Activated CD4-positive, alpha-beta T cell treated with anti-CD3 and anti-CD28 coated beads, Interleukin-2, amount 50 U/mL, for 24 hours (primary cell): Measurements from ENCODE around the gene MEG3.

Source experiments
- DNase-seq, 2 donors: peaks; one replicate each; pipeline ENCODE4 v3.0.0-alpha.2; 2020; ENCODE audit warnings: low read depth in 1 of 2, low spot score in 1 of 2

MEG3 gene

DNA sequence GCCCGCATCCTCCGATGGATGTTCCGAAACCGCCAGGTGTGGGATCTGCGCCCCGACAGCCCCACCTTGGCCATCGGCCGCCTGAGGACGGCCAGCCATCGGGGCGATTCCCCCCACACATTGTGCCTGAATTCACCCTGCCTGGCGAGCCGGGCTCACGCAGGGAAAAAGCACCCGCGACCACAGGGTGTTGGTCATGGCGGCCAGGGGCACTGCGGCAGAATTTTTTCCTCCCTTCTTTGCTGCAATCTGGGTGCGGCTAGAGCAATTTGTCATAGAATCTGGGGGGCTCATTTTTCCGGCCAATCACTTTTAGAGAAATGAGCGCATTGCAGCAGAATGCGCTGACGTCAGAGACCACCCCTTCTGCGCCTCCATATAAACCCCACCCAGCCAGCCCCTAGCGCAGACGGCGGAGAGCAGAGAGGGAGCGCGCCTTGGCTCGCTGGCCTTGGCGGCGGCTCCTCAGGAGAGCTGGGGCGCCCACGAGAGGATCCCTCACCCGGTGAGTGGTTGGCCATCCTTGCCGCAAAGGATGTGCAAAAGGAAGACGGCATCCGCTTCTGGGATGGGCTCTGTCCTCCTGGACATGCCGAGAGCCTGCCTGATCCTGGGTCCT is at the start of gene MEG3:
MEG3 (plus strand) TSS at position 406 of the 619 bp plus-strand sequence.
- no peak for DNase-seq

DNA sequence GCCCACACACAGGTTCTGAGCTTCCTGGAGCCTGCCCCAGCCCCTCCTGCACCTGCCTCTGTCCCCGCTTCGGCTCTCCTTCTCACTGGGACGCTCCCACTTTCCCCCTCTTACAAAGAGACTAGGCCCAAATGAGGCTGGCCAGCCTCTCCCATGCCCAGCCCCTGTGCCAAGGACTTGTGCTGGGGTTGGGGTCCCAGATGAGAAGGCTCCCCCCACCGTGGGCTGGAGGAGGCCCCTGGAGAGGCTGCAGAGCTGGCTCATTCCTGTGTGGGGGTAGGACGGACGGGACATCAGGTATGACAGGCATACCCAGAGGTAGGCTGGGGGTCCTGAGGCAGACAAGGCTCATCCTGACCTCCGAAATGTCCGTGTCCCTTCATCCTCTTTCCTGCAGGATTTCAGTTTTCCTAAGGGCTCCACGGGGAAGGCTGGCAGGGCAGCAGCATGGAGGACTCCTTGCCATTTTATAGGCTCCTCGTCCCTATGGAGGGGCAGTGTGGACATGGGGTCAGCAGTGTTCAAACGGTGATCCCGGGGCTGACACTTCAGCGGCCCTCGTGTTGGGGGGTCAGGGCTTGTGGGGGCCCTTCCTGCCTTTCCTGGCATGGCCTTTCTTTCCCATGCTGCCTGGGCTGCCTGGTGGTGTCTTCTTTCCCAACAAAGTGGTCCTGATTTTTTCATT is 49.1 kb upstream of the MEG3 start:
- DNase-seq, result no peak

DNA sequence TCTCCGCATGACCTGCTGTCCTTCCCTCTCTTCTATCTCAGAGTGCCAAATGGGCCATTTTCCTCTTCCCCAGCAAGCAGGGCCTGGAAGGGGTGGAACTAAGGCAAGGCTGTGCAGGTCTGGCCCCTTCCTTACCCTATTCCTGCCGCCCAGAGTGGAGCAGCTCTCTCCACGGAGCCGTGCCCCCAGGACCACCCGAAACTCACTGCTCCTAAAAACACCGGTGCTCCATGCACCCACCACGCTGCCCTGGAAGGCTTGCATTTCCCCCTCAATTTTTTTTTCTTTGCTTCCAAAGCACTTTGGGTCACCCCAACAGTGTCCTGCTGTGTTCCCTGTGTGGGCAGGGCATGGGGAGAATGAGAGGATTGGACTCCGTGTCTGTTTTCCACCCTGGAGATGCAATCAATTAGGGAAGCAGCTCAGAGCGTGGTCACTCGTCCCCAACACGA is 48.5 kb upstream of the MEG3 start:
- DNase-seq, result no peak

DNA sequence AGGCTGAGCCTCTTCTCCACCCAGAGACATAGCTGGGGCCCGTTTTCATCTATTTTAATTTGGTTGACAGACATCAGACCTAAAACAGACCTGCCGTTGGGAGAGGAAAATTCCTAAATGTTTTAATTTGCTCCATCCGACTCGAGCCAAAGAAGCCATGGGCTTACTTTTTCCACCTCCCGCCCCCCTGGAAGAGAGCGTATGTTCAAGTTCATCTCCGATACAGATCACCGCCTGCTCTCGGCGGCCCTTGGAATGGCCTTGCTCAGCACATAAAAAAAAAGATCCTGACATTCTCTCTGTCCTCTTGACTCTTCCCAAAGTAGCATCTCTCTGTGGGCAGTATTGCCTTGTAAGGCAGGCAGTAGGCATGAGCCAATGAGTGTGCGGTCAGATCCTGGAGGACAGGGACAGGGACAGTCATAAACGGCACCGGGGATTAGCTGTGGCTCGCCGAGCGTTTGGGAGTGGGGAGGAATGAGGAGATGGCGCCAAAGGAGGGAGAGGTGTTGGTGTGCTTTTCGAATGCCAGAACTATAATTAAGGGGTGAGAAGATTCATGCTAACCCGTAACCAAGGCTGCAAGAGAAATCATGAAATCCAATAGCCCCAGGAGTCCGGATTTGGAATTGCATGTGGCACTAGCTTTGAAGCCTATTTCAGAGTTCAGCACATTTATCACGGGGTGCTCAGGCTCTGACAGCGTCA is 47.9 kb upstream of the MEG3 start:
- DNase-seq, result no peak

DNA sequence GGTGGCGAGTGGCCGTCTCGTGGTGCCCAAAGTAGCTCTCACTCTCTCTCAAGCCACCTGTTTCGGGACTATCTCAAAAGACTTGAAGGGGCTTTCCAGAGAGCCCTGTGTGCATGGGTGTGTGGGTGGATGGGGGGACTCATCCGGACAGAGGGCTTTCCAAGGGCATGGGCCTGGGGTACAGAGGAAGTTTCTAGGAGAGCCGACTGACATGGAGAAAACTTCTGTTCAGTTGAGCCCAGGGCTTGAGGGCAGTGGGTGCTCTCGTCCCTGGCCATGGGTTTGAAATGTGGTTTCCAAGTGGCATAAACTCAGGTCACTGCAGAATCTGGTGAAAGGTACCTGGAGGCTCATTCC is 47.4 kb upstream of the MEG3 start:
- no peak for DNase-seq

DNA sequence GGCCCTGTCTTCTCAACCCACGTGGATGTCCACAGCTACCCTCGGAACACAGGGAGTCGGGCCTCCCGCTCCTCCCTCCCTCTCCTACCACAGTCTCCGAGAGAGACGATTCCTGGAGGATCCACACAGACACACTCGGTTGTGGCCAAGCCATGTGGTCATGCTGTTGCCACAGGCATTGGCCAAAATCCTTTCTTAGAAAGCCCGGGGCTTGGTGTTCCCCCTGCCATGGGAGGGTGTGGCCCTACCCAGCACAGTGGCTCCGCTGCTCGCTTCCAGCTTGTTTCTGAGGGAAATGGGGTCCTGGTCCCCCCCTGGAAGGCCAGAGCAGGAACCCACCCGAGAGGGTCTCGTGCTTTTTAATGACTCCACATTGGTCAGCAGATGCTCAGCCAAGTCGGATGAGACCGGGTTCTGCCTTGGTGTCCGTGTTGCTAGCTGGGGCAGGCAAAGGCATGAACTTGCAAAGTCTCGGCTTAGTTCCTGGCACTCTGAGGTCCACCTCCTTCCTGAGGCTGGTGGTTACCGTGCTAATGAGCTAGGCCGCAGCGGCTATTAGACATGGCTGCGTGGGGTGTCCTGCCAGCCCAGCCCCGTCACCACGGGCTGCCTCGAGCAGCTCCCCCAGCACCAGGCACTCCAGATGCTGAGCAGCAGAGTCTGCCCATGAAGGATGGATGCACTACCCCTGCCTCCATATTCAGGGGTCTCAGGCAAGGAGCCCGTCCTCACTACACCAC is 46.8 kb upstream of the MEG3 start:
- no peak for DNase-seq

DNA sequence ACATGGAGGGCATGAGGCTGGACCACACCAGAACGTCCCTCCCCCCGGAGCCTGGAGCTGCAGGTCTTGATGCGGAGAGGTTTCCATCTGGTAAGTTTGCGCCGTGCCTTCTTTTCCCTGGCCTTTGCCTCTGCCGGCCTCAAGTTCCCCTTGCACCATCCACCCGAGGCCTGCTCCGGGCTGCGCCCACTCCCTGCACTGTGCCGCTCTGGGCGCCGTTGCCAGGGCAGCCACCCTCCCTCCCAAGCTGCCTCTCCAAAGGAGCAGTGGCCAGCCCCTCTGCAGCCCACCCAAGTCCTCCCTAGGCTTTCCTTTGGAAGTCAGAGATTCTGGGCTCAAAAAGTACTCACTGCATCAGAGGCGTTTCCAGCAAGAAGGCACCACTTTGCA is 46.2 kb upstream of the MEG3 start:
- no peak for DNase-seq

DNA sequence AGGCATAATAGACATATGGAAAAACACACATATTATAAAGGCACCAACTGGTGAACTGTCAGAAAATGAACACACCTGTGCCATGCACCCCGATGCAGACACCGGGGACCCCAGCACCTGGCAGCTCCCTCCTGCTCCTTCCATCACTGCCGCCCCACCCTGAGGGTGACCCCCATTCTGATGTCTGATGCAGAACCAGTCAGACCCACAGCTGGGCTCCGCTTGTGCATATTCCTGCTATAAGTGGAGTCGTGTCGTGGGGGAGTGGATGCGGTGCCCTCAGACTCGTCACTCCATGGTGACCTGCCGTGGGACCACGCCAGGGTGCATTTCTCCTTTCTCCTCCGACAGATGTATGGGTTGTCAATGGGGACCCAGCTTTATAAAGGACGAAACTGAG is 45.7 kb upstream of the MEG3 start:
- DNase-seq, result no peak

DNA sequence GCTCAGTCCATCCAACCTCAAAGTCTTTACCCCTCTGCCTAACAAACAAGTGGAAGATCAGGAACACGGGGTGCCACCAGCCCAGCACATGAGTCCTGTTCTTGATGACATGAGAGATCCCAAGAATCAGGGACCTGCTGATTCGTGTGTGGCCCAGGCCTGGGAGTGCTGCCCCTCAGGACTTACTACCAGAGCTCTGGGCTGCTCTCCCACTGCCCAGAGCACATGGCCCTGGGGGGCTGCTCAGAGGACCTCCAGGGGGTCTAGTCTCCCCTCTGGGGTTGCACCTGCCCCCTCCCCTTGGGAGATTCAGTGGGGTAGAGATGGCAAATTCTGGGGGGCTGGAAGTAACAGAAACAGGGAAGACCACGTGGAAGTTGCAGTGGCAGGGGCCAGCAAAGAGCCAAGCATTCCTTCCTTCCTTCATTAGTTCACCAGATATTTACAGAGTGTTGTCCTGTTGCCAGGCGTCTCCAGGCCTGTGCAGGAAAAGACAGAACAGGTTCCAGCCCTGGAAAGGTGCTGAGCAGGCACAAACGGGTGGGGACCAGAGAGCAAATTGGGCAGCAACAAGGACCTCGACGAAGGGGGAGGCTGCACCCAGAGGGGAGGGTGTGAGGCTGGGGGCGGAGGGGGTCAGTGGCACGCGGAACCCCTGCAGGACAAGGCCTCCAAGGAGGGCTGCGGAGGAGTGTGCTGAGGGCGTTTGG is 45.1 kb upstream of the MEG3 start:
- no peak for DNase-seq

DNA sequence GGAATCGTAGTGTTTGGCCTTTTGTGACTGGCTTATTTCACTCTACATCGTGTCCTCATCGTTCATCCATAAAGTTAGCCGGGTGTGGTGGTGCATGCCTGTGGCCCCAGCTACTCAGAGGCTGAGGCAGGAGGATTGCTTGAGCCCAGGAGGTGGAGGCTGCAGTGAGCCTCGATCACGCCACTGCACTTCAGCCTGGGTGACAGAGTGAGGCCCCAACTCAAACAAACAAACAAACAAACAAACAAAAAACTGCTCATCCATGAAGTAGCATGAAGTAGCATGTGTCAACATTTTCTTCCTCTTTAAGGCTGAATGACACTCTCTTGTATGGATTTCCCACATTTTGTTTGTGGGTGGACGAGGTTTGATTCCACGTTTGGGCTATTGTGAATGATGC is 44.0 kb upstream of the MEG3 start:
- no peak for DNase-seq

DNA sequence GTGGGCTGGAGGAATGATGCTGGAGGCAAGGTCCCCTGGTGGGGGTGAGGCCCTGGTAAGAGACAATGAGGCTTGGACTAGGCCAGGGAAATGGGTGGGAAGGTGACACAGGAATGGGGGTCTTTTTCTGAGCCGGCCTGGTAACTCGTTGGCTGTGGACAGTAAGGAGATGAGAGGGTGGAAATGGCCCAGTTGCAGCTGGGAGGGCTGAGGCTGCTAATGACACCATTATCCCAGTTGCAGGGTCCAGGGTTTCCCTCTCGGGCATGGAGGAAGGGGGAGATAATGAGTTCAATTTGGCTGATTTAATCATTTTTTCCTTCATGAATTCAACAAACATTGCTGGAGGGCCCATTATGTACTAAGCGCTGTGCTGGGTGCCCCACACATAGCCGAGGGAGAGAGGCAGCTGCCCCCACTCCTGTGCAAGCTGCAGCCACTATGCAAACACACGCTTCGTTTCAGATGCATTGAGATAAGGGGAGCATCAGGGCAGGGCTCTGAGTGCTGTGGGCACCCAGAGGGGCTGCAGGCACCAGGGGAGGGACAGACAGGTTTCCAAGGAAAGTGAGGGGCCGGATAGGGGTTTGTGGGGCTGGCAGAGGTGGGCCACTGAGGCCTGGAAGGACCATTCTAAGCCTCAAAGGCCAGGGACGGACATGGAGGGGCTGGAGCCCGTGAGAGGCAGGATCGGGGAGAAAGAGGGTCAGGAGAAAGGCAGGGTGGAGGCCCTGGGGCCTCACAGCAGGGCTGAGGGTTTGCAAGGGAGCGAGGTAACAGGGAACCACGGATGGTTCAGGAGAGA is 43.2 kb upstream of the MEG3 start:
- no peak for DNase-seq

DNA sequence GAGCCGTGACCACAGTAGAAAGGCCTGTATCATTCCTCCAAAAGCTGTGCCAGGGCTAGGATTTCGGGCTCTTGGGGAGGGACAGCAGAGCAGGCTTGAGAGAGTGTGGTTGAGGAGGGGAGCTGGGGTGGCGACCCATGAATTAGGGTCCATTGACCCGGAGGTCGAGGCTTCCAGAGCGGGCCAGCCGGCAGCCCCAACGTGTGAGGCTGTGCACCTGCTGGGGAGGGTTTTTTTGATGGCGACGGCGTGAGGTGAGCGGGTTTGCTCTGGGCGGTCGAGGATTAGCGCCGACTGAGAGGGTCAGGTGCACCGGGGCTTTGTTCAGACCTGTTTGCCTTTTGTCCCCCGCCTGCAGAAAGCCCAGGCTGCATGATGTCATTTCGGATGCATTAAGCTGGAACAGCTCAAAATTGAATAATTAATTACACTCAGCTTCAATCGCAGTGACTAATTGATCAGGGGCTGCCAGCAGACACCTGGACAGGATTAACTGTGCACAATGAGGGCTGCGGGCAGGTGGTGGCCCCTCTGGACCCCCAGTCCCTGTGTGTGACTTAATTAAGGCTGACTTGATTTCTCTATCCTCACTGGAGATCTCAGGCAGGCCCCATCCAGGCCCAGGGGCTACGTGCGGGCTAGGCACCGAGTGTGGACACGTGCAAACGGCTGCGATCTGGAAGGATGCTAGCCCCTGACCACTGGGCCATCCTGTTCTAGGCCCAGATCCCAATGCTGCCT is 42.1 kb upstream of the MEG3 start:
- no peak for DNase-seq

DNA sequence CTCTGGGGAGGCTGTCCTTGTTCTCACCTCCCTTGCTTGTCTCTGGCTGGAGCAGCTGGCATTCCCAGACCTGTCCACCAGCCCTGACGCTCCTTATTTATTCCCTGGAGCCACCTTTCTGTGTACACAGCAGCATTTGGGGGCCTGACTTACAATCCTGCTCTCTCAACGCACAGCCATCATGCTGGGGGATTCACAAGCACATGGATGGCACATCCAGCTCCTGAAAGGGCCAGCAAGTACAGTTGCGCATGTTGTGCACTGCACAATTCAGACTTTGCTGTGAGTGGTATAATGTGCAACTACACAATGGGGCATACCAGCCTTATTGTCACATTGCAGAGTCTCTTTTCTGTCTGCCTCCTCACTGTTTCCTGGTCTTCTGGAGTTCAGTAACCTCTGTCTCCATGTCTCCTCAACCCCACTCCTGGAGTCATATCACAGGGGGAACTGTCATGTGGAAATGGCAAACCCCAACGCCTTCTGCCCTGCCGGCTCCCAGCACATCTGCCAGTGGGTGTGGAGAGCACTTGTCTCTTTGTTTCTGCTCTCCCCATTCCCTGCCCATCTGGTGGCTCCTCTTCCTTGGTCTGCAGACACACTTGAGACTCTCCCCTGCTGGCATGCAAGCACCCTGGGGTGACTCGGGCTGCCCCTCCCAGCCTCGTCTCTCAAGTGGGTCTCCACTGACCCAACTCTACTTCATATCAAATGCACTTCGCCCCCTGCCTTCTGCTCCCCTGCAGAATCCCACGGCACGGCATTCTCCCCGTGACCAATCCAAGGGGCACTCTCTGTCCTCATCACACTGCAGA is 41.2 kb upstream of the MEG3 start:
- no peak for DNase-seq

DNA sequence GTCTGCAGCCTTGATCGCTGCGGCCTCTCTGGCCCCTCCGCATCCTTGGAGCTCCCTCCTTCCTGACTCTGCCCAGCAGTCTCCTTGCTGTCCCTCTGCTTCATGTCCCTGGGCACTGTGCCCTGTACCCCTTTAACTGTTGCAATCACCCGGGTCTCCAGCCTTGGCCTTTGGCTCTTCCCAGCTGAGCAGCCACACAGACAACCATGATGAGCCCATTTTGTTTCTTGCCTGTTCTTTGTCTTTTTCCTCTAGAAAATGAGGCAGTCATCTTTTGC is 40.6 kb upstream of the MEG3 start:
- no peak for DNase-seq

DNA sequence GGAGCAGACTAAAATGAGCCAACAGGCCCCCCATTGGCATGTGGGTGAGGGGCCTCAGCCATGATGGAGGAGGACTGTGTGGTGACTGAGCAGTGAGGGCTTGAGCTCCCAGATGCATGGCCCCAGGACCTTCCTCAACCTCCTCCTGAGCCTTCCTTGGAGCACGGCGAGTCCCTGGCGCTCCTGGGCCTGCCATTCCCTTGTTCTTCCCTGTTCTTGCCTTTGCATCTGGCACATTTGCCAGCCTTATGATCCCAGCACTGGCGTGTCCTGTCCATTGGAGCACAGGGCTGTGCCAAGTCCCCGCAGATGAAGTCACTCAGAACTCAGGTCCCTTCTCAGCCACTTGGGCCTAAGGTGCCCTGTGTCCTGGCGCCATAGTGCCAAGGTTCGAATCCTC is 40.3 kb upstream of the MEG3 start:
- DNase-seq, result no peak

DNA sequence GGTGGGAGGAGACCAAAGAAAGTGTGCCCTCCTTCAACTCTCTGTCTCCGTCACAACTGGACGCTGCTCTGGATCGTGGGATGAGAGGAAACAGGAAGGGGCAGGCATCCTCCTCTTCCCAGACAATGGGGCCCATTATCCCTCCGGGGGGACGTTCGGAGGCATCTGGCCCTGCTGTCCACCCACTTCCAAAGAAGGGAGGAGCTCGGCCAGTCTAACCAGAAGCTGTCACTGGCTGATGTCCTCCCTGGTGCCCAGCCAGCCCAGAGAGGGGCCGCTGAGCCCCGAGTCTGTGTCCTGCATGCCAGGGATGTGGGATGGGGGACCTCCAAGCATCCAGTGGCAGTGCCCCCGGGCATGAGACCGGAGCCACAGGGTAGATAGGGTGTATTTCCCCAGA is 39.8 kb upstream of the MEG3 start:
- no peak for DNase-seq

DNA sequence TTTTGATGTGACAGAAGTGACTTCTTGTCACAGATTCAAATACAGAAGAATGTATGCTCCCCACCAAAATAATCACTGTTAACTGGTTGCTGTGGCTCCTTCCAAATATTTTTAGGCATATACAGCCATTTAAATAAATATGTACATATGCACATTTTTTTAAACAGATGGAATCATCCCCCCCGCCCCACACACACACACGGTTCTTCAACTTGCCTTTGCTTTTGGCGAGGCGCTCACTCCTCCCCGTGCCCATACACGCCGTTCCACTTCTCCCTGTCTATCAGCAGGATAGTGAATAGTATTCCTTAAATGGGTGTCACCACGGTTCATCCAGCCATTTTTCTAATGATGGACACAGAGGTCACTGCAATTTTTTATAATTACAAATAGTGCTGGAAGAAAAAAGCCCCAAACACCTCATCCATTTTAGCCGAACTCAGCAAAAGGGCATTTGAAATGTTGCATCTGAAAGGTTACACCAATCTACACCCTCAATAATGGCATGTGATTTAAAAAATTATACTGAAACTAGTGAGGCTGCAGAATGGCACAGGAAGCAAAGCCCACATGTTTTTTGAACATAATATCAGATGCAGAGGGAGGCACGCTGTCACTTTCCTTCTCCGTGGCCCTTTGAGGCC is 39.2 kb upstream of the MEG3 start:
- DNase-seq, result no peak

DNA sequence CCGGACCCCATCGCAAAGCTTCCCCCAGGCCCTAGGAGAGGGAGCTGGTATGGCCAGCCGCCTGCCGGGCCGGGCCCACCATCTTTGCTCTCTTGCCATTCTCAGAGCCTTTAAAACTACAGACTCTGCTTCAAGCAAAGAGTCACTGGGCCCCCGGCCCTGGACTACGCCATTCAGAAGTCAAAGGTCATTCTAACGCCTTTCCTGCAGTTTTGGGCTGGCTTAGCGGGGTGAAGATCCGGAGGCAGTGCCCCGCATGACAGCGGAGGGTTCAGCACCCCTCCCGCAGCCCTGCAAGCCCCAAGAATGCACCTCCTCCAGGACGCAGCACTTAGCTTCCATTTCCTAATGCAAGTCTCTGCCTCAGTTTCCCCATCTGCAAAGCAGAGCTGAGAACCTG is 38.3 kb upstream of the MEG3 start:
- DNase-seq, result no peak

DNA sequence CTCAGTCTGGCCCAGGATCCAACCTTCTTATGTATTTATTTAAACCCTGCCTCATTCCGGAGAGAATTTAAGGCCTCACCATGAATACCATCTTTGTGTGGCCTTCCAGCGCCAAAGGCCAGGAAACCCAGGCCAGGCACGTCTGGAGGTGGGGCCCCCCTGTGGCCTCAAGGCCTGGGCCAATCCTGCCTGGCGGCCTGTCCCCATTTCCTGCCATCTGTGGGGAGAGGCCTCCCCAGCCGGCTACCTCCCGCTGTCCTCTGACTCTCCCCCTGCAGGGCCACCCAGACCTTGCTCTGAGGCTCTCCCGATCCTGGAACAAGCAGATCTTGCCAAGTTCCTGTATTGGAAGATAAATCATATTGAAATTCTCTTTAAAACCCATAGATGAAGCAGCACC is 37.4 kb upstream of the MEG3 start:
- DNase-seq, result no peak
